SKM-1 treated with dmso at 0.1 percent for 144 hours (cell line): ENCODE measurements around the gene TSC22D4.
"Not testable (repeated sequence)": the region's sequence is repeated elsewhere in the genome, so short reads cannot be mapped to it uniquely, and the experiment has no call there.

ENCODE experiments used
- DNase-seq: peaks from one replicate; lab custom pipeline; 2025; ENCODE audit not compliant: unreplicated experiment; lab: John Stamatoyannopoulos, UW

Gene TSC22D4

DNA sequence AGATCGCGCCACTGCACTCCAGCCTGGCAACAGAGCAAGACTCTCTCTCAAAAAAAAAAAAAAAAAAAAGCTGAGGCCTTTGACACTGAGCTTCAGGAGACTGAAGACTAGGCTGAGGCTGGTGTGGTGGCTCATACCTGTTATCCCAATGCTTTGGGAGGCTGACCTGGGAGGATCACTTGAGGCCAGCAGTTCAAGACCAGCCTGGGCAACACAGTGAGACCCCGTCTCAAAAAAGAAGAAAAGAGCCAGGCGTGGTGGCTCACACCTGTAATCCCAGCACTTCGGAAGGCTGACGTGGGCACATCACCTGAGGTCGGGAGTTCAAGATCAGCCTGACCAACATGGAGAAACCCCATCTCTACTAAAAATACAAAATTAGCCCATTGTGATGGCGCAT is 31.7 kb downstream of the TSC22D4 start:
- not testable (repeated sequence) for DNase-seq

- no peak for DNase-seq
These were observed 33.0 kb downstream of the TSC22D4 start for GRCh38 chr7:100446040-100446439.

- DNase-seq, result peak; percentile 54
These were observed 34.4 kb downstream of the TSC22D4 start for GRCh38 chr7:100444311-100445278.

- DNase-seq, result no peak
These were observed 35.7 kb downstream of the TSC22D4 start for GRCh38 chr7:100443096-100443840.

DNA sequence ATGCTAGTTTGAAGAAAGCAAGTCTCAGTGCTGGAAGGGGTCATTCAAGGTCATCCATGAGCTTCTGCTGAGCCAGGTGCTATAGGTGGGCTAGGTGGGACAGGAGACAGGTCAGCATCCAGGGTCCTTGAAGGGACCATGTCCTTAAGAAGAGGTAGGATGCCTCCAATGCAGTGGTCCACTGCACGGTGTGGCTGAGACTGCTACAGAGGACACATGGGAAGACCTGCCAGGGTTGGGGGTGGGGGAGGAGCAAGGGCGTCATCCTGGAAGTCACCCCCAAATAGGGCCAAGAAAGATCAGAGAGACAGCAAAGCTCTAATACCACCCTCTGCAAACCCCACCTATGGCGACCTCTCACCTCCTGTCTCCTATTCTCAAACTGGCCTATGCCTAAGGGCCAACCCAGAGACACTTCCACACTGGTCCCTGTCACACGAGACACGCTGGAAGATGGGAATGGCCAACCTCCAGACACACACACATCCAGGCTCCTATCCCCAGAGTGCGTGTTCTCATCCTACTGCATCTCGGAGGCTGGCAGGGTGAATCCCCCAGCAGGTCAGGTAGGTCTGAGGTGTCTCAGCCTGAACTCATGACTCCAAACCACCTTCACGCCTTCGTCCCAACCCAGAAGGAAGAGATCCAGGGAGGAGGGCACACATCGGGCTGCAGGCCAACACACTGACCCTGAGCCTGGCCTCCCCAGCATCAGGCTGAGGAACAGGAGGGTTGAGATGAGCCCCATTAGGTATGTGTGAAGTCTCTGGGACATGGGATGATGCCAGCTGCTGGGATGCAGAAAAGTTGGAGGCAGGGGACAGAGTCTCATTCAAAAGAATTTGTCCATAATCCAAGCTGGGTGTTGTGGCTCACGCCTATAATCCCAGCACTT is 37.1 kb downstream of the TSC22D4 start:
- DNase-seq, result no peak

GRCh38 chr7:100439244-100439643 is 39.8 kb downstream of the TSC22D4 start:
- not testable (repeated sequence) for DNase-seq

DNA sequence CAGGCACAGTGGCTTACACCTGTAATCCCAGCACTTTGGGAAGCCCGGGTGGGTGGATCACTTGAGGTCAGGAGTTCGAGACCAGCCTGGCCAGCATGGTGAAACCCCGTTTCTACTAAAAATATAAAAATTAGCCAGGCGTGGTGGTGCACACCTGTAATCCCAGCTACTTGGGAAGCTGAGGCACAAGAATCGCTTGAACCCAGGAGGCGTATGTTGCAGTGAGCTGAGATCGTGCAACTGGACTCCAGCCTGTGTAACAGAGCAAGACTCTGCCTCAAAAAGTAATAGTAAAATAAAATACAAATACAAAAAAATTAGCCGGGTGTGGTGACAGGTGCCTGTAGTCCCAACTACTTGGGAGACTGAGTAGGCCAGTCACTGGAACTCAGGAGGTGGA is 40.3 kb downstream of the TSC22D4 start:
- not testable (repeated sequence) for DNase-seq

GRCh38 chr7:100438172-100438571 is 40.8 kb downstream of the TSC22D4 start:
- DNase-seq, result no peak

DNA sequence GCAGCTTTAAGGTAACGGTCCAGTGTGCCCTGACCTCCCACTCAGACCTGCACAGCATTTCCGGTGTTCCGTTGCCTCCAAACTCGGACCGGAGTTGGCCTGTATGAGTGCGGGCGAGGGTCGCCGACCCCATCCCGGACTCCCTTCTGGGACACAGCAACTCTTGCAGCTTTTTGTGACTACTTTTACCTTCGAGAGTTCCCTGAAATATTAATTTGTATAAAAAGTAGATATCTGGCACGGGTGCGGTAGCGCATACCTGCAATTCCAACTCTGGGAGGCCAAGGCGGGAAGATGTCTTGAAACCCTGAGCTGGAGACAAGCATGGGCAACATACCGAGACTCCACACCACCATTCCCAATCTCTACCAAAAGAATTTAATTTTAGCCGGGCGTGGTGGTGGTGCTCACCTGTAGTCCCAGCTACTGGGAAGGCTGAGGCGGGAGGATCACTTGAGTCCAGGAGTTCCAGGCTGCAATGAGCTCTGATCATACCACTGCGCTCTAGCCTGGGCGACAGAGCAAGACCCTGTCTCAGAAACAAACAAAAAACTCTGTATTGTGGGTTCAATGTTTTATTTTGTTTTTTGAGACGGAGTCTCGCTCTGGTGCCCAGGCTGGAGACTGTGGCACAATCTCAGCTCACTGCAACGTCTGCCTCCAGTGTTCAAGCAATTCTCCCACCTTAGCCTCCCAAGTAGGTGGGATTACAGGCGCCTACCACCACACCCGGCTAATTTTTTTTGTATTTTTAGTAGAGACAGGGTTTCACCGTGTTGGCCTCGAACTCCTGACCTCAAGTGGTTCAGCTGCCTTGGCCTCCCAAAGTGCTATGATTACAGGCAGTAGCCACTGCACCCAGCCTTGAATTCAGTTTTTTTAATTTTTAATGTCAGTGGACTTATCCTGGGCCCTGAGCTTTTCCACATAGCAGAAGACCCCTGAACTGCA is 41.6 kb downstream of the TSC22D4 start:
- no peak for DNase-seq

GRCh38 chr7:100435401-100436304 is 43.4 kb downstream of the TSC22D4 start:
- DNase-seq, result no peak

GRCh38 chr7:100434297-100435144 is 44.5 kb downstream of the TSC22D4 start:
- no peak for DNase-seq

GRCh38 chr7:100433592-100434296 is 45.3 kb downstream of the TSC22D4 start:
- no peak for DNase-seq

- no peak for DNase-seq
These were observed 45.8 kb downstream of the TSC22D4 start for GRCh38 chr7:100433276-100433591.

GRCh38 chr7:100432621-100433275 is 46.3 kb downstream of the TSC22D4 start:
- no peak for DNase-seq

DNA sequence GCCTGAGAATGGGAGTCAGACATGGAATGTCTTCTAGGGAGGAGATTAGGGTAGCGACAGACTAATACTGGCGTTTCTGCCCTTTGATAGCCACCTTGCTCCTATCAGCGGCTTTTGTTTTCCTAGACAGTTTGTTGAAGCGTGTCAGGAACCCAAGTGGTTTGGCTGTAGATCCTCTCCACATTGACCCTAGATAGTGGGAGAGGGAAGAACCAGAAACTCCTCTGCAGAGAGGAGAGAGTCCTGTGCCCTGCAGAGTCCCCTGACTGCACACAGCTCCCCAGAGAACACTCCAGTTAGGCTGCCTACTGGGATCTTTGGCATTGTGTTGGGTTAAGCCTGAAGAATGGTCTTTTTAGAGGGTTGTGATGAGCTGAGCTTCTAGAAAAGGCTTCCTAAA is 47.0 kb downstream of the TSC22D4 start:
- DNase-seq, result no peak

GRCh38 chr7:100431286-100431735 is 47.7 kb downstream of the TSC22D4 start:
- no peak for DNase-seq
